Thoracic aorta (tissue), 2 donors: Measurements from ENCODE around the gene PARP16. TPM values are rescaled to one million over a fixed set of nuclear protein-coding genes. Genes with fewer than 3 reads are reported as not detected.
"Not testable (repeated sequence)": the region's sequence is repeated elsewhere in the genome, so short reads cannot be mapped to it uniquely, and the experiment has no call there.

Source experiments
- ATAC-seq: fragments of 150-250 bp; one replicate; pipeline ENCODE4 v1.8.0; 2017; ENCODE audit warnings: low read depth; ENCODE audit not compliant: insufficient number of reproducible peaks, low FRiP score
- DNase-seq: peaks from one replicate; pipeline ENCODE4 v3.0.0-alpha.2; 2020; ENCODE audit warnings: low spot score
- H3K27ac ChIP-seq, 2 donors: fragments of 200-600 bp; sonication (generic); 1 replicate in 1 of 2; 2 replicates in 1 of 2; pipeline ENCODE4 v1.5.1; 2016; ENCODE audit warnings: mild to moderate bottlenecking in 2 of 2, moderate library complexity in 2 of 2
- H3K27me3 ChIP-seq: fragments of 200-600 bp; sonication (generic); replicated peaks from 2 replicates; pipeline ENCODE4 v1.6.0; 2016; ENCODE audit warnings: mild to moderate bottlenecking; ENCODE audit not compliant: insufficient read depth
- H3K36me3 ChIP-seq: fragments of 200-600 bp; sonication (generic); one replicate; pipeline ENCODE4 v1.5.1; 2016
- H3K4me1 ChIP-seq, 2 donors: fragments of 200-600 bp; sonication (generic); 1 replicate in 1 of 2; 2 replicates in 1 of 2; pipeline versions ENCODE4 v1.5.1 to v1.6.0; 2016; ENCODE audit warnings: low read depth in 2 of 2, mild to moderate bottlenecking in 1 of 2; ENCODE audit not compliant: control insufficient read depth in 1 of 2
- H3K4me3 ChIP-seq: fragments of 200-600 bp; sonication (generic); 2 replicates; pipeline ENCODE4 v1.5.1; 2016; ENCODE audit warnings: mild to moderate bottlenecking
- H3K9me3 ChIP-seq: fragments of 200-600 bp; sonication (generic); 2 replicates; pipeline ENCODE4 v1.5.1; 2016
- total RNA-seq, 2 donors: library from RNA; depleted of rRNA; stranded (reverse); fragments of >200 nt; gene quantifications; one replicate each; pipeline versions ENCODE4 v1.1.0 to v1.2.3, GENCODE V29; 2016
- TF ChIP-seq, protein P1 (sequence below): fragments of 200-600 bp; sonication (generic); IDR thresholded peaks from one replicate; pipeline ENCODE4 v1.5.1; 2019; ENCODE audit warnings: antibody characterized with exemption

The PARP16 gene
- total RNA-seq, 2 donors from 2014 or later, result 7.2 to 15.4 TPM

- Histone ChIP-seq H3K27ac (no peak overlapping the region), H3K36me3 (peaks cover 9% of the 10 kb centered on the region), H3K27me3 (no peaks in the 10 kb centered on the region), H3K4me1 (no peaks in the 10 kb centered on the region), H3K9me3 (no peaks in the 10 kb centered on the region), H3K4me3 (no peak overlapping the region)
- ATAC-seq, result no peak
- TF ChIP-seq, protein P1, sequence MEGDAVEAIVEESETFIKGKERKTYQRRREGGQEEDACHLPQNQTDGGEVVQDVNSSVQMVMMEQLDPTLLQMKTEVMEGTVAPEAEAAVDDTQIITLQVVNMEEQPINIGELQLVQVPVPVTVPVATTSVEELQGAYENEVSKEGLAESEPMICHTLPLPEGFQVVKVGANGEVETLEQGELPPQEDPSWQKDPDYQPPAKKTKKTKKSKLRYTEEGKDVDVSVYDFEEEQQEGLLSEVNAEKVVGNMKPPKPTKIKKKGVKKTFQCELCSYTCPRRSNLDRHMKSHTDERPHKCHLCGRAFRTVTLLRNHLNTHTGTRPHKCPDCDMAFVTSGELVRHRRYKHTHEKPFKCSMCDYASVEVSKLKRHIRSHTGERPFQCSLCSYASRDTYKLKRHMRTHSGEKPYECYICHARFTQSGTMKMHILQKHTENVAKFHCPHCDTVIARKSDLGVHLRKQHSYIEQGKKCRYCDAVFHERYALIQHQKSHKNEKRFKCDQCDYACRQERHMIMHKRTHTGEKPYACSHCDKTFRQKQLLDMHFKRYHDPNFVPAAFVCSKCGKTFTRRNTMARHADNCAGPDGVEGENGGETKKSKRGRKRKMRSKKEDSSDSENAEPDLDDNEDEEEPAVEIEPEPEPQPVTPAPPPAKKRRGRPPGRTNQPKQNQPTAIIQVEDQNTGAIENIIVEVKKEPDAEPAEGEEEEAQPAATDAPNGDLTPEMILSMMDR, result no peak
- DNase-seq, result no peak
These were observed 39.7 kb downstream of the PARP16 start for GRCh38 chr15:65246939-65247338.

- Histone ChIP-seq H3K27me3 (no peaks in the 10 kb centered on the region), H3K36me3 (peaks cover 9% of the 10 kb centered on the region), H3K4me3 (no peak overlapping the region), H3K27ac (no peak overlapping the region), H3K4me1 (no peaks in the 10 kb centered on the region), H3K9me3 (no peaks in the 10 kb centered on the region)
- no peak for DNase-seq
- TF ChIP-seq, protein P1, result no peak
- ATAC-seq, result no peak
These were observed 40.5 kb downstream of the PARP16 start for GRCh38 chr15:65246026-65246714.

DNA sequence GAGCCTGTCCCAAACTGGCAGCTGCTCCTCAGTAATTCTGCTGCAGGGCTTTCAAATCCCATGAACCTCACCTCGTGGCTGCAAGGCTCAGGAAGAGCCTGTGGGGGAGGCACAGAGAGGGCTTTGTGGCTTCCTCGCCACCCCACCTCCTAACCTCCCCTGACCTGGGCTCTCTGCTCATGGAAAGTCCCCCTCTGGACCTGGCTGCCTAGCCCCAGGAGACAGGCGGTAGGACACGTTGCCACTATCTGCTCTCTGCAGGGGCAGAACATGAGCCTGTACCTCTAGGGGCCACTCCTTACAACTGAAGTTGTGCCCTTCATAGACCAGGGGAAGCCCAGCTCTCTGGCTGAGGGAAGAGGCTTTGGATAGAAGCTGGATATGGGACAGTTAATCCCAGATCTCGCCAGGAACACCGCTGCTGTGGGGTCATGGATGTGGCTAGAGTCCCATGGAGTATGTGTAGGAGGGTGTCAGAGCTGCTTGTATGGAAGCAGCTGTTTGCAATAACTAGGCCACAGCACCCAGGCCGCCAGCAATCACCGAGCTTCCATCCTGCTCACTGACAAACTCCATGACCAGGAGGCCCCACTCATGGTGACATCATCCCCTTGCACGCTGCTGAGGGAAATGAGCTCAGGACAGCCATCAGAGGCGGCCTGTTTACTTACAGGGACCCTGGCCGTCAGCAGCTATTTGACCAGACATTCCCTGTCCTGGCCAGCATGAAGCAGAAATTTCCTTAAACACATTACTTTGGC is 41.4 kb downstream of the PARP16 start:
- TF ChIP-seq, protein P1, result no peak
- DNase-seq, result no peak
- Histone ChIP-seq H3K4me3 (no peak overlapping the region), H3K9me3 (no peaks in the 10 kb centered on the region), H3K27me3 (no peaks in the 10 kb centered on the region), H3K4me1 (no peaks in the 10 kb centered on the region), H3K27ac (no peak overlapping the region), H3K36me3 (no peaks in the 10 kb centered on the region)
- no peak for ATAC-seq

DNA sequence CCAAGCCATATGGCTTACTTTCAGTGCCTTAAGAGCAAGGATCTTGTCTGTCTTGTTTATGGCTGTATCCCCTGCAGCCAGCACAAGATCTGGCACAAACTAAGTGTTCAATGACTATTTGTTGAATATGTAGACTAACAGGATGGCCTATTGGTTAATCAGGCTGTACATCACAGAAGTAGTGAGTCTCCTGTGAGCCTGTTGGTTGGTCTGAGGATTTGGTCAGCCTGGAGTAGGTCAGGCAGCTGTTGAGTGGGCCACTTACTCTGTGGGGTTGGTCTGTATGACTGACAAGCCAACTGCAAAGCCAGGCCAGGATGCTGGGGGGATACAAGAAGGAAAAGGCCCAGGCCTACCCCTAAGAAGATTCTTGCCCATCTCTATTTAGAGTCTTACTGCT is 42.0 kb downstream of the PARP16 start:
- Histone ChIP-seq H3K9me3 (no peaks in the 10 kb centered on the region), H3K27ac (no peak overlapping the region), H3K27me3 (no peaks in the 10 kb centered on the region), H3K4me1 (no peaks in the 10 kb centered on the region), H3K4me3 (no peak overlapping the region), H3K36me3 (no peaks in the 10 kb centered on the region)
- ATAC-seq (no peak), DNase-seq (no peak)
- TF ChIP-seq, protein P1, result no peak

DNA sequence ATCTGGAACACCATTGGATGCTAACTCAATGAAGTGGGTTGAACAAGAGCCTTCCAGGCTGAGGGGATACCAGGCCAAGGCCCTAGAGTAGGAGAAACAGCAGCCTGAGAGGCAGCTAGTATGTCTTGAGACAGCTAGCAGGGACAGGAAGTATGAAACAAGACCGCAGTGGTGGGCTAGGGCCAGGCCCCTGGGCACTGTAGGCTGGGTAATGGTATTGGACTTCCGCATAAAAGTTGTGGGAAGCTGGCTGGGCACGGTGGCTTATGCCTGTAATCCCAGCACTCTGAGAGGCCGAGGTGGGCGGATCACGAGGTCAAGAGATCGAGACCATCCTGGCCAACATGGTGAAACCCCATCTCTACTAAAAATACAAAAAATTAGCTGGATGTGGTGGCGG is 50.2 kb downstream of the PARP16 start:
- not testable (repeated sequence) for H3K27ac ChIP-seq, H3K4me3 ChIP-seq, ATAC-seq, H3K27me3 ChIP-seq, H3K9me3 ChIP-seq, H3K4me1 ChIP-seq, DNase-seq, H3K36me3 ChIP-seq
